ENCODE data around the gene MAPK8IP2.

DNA sequence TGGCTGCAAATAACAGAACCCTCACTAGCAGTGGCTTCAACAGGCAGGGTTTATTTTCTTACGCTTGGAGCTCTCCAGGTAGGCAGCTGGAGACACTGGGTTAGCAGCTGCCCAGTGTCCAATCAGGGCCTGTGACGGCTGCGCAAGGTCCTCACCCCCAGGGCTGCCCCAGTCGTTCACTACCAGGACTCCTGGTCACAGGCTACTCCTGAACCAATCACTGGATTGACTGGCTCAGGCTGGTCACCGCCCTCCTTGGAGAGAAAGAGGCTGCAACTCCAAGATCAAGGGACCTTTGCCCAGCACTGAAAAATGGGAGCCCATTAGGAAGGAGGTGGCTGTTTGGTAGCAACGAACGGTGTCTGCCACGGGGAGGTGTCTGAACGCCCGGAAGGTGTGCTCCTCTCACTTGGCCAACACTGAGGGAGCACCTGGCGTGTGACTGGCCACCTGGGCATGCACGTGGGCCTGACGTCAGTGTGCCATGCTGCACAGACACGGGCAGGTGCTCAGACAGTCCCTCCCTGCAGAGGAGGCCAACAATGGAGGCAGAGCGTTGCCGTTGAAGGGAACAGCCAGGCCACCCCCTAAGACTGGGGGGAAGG, 22.2 kb downstream of the MAPK8IP2 start:
- TF ChIP-seq ZNF274 (IDR thresholded peaks at IDR 0.05; ENCODE audit: low read depth, low read length) (no peak), YY1 (IDR thresholded peaks at IDR 0.05; ENCODE audit: insufficient read depth, insufficient read length) (no peak), SUZ12 (IDR thresholded peaks at IDR 0.05; ENCODE audit: extremely low read depth, insufficient read depth, insufficient read length) (no peak)
